ENCODE measurements around the gene TERT.

DNA sequence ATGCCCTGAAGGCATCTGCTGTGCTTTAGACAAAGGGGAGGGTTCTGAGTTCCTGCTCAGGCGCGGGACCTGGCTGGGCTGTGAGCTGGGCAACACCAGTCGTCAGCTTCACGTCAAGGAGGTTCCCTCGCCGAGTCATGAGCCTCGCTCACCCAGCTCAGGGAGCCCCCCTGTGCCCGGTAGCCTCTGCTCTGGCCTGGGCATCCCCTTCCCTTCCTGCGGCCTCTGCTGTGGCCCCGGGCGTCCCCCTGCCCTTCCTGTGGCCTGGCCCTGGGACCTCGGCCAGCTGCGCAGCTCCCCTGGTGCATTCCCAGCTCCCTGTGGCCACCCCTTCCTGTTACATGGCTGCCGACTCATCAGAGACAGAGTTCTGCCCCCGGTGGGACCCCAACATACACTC is 29.8 kb downstream of the TERT start:
- TF ChIP-seq, protein P1, sequence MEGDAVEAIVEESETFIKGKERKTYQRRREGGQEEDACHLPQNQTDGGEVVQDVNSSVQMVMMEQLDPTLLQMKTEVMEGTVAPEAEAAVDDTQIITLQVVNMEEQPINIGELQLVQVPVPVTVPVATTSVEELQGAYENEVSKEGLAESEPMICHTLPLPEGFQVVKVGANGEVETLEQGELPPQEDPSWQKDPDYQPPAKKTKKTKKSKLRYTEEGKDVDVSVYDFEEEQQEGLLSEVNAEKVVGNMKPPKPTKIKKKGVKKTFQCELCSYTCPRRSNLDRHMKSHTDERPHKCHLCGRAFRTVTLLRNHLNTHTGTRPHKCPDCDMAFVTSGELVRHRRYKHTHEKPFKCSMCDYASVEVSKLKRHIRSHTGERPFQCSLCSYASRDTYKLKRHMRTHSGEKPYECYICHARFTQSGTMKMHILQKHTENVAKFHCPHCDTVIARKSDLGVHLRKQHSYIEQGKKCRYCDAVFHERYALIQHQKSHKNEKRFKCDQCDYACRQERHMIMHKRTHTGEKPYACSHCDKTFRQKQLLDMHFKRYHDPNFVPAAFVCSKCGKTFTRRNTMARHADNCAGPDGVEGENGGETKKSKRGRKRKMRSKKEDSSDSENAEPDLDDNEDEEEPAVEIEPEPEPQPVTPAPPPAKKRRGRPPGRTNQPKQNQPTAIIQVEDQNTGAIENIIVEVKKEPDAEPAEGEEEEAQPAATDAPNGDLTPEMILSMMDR (IDR thresholded peaks at IDR 0.05): no peak
- TF ChIP-seq POLR2A (IDR thresholded peaks at IDR 0.05) (no peak), POLR2AphosphoS5 (IDR thresholded peaks at IDR 0.05) (no peak)
